Spleen (tissue), 7 donors: Measurements from ENCODE around the gene LMF2.

Experiments used
- POLR2A ChIP-seq, 3 donors: fragments of 450-650 bp; IDR thresholded peaks; one replicate each; pipeline ENCODE4 v1.5.1; 2017; ENCODE audit warnings: antibody characterized with exemption in 3 of 3, mild to moderate bottlenecking in 1 of 3
- POLR2AphosphoS5 ChIP-seq, 3 donors: sonication (generic); formaldehyde crosslinking; IDR thresholded peaks; one replicate each; pipeline ENCODE4 v1.5.1; 2017; ENCODE audit warnings: antibody characterized with exemption in 3 of 3
- TF ChIP-seq, protein P1 (sequence below), 11 experiments: fragments of 200-600 bp in 7 of 11; fragments of 450-650 bp in 4 of 11; sonication (generic) in 4 of 11; IDR thresholded peaks in 8 of 11; conservative IDR thresholded peaks in 3 of 11; 1 replicate in 7 of 11; 2 replicates in 4 of 11; pipeline versions ENCODE4 v1.4.0 to v1.8.0; 2016 to 2021; ENCODE audit warnings: antibody characterized with exemption in 11 of 11, inconsistent platforms in 4 of 11, mild to moderate bottlenecking in 1 of 11
- donor health status: DM: no; HTN: no; CAD: no; lungs with moderate emphysema.
- donor health status: DM: no; HTN: no; CAD: no.
- donor health status: DM: no; HTN: no; CAD: no.

DNA sequence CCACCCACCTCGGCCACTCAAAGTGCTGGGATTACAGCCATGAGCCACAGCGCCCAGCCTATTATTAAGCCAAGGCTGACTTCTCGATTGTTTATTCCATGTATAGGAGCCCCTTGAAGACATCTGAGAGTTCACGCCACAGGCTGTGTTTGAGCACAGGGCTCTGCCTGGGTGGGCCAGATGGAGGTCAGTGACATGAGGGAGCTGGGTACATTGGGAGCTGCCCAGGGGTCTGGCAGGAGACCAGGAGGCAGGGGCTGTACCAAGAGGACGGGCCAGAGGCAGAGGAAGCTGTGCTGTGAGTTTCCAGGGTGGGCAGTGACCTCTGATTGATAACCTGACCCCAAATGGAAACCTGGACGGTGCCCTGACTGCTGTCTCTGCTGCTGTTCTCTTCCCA lies 5.4 kb downstream of the LMF2 start:
- TF ChIP-seq POLR2A (IDR thresholded peaks at IDR 0.05): no peak
- TF ChIP-seq, protein P1, sequence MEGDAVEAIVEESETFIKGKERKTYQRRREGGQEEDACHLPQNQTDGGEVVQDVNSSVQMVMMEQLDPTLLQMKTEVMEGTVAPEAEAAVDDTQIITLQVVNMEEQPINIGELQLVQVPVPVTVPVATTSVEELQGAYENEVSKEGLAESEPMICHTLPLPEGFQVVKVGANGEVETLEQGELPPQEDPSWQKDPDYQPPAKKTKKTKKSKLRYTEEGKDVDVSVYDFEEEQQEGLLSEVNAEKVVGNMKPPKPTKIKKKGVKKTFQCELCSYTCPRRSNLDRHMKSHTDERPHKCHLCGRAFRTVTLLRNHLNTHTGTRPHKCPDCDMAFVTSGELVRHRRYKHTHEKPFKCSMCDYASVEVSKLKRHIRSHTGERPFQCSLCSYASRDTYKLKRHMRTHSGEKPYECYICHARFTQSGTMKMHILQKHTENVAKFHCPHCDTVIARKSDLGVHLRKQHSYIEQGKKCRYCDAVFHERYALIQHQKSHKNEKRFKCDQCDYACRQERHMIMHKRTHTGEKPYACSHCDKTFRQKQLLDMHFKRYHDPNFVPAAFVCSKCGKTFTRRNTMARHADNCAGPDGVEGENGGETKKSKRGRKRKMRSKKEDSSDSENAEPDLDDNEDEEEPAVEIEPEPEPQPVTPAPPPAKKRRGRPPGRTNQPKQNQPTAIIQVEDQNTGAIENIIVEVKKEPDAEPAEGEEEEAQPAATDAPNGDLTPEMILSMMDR (IDR thresholded peaks at IDR 0.05 in 8 of 11, conservative IDR thresholded peaks at IDR 0.05 in 3 of 11): no peak
- TF ChIP-seq POLR2AphosphoS5 (IDR thresholded peaks at IDR 0.05): no peak
